GM23338 (cell line): ENCODE data around the gene LINGO1. TPM values are rescaled to one million over a fixed set of nuclear protein-coding genes. Genes with fewer than 3 reads are reported as not detected.

Source experiments
- ATAC-seq: fragments of 200-7000 bp; cut with Tn5 transposase; 3 replicates; pipeline ENCODE4 v1.9.1; 2020
- DNase-seq: peaks from one replicate; pipeline ENCODE4 v3.0.0-alpha.2; 2015; ENCODE audit warnings: low spot score
- H2AFZ ChIP-seq: fragments of 200-600 bp; sonication (generic); 2 replicates; pipeline ENCODE4 v1.8.0; 2016; ENCODE audit warnings: antibody characterized with exemption, mild to moderate bottlenecking, moderate library complexity
- H3F3A ChIP-seq: fragments of 200-600 bp; sonication (generic); replicated peaks from 2 replicates; pipeline ENCODE4 v1.8.0; 2017; ENCODE audit warnings: antibody characterized with exemption, mixed run types, low read depth
- H3K27ac ChIP-seq: fragments of 200-600 bp; sonication (generic); 2 replicates; pipeline ENCODE4 v1.6.1; 2016; ENCODE audit warnings: low read depth
- H3K27me3 ChIP-seq: fragments of 200-600 bp; sonication (generic); 2 replicates; pipeline ENCODE4 v1.8.0; 2016; ENCODE audit warnings: mild to moderate bottlenecking, mixed run types, moderate library complexity; ENCODE audit not compliant: insufficient read depth
- H3K36me3 ChIP-seq: fragments of 200-600 bp; sonication (generic); 2 replicates; pipeline ENCODE4 v1.8.0; 2016; ENCODE audit warnings: mild to moderate bottlenecking; ENCODE audit not compliant: insufficient read depth
- H3K4me1 ChIP-seq: fragments of 200-600 bp; sonication (generic); 2 replicates; pipeline ENCODE4 v1.8.0; 2016; ENCODE audit warnings: mild to moderate bottlenecking, moderate library complexity; ENCODE audit not compliant: insufficient read depth
- H3K4me2 ChIP-seq: fragments of 200-600 bp; sonication (generic); 2 replicates; pipeline ENCODE4 v1.7.1; 2017; ENCODE audit warnings: mixed run types
- H3K4me3 ChIP-seq: fragments of 200-600 bp; sonication (generic); 2 replicates; pipeline ENCODE4 v1.6.1; 2016; ENCODE audit warnings: mixed run types
- H3K79me2 ChIP-seq: fragments of 200-600 bp; sonication (generic); replicated peaks from 2 replicates; pipeline ENCODE4 v1.8.0; 2017; ENCODE audit warnings: mild to moderate bottlenecking; ENCODE audit not compliant: insufficient read depth
- H3K9me2 ChIP-seq: fragments of 200-600 bp; sonication (generic); 2 replicates; pipeline ENCODE4 v1.8.0; 2017; ENCODE audit not compliant: insufficient read depth
- H4K20me1 ChIP-seq: fragments of 200-600 bp; sonication (generic); replicated peaks from 2 replicates; pipeline ENCODE4 v1.8.0; 2017; ENCODE audit warnings: mild to moderate bottlenecking; ENCODE audit not compliant: insufficient read depth
- H3K27ac Mint-ChIP-seq: 2 replicates; pipeline ENCODE4 v1.8.0; 2020; ENCODE audit warnings: inconsistent platforms, mild to moderate bottlenecking, moderate library complexity, mixed read lengths
- H3K27me3 Mint-ChIP-seq: 3 replicates; pipeline ENCODE4 v1.8.0; 2022; ENCODE audit warnings: low read depth, mild to moderate bottlenecking, moderate library complexity, mixed read lengths, inconsistent platforms; ENCODE audit not compliant: insufficient read depth, poor library complexity
- H3K36me3 Mint-ChIP-seq: 3 replicates; pipeline ENCODE4 v1.8.0; 2021; ENCODE audit warnings: low read depth, mild to moderate bottlenecking, inconsistent platforms, moderate library complexity, mixed read lengths
- H3K4me1 Mint-ChIP-seq: 3 replicates; pipeline ENCODE4 v1.8.0; 2020; ENCODE audit warnings: mild to moderate bottlenecking, inconsistent platforms, mixed read lengths
- H3K4me3 Mint-ChIP-seq: 3 replicates; pipeline ENCODE4 v1.8.0; 2021; ENCODE audit warnings: moderate library complexity, mild to moderate bottlenecking, inconsistent platforms, mixed read lengths
- H3K9me3 Mint-ChIP-seq: 3 replicates; pipeline ENCODE4 v1.8.0; 2020; ENCODE audit warnings: moderate library complexity, mild to moderate bottlenecking, inconsistent platforms, mixed read lengths
- CREB1 ChIP-seq: fragments of 250-450 bp; sonication (Bioruptor Pico); IDR thresholded peaks from 2 replicates; pipeline ENCODE4 v1.5.0; 2020; ENCODE audit warnings: low read depth, mild to moderate bottlenecking, moderate library complexity
- CTCF ChIP-seq, 2 experiments: fragments of 200-600 bp in 1 of 2; sonication (generic) in 1 of 2; conservative IDR thresholded peaks; 2 replicates each; pipeline versions ENCODE4 v1.5.1 to v1.6.1; 2016 to 2017; ENCODE audit warnings: antibody characterized with exemption in 2 of 2, low read depth in 2 of 2, mild to moderate bottlenecking in 2 of 2, moderate library complexity in 1 of 2
- EZH2phosphoT487 ChIP-seq: fragments of 200-600 bp; sonication (generic); IDR thresholded peaks from one replicate; pipeline ENCODE4 v1.8.1; 2018; ENCODE audit warnings: antibody characterized with exemption; ENCODE audit not compliant: unreplicated experiment
- JUNB ChIP-seq: IDR thresholded peaks from one replicate; pipeline ENCODE4 v1.6.1; 2016; ENCODE audit warnings: antibody characterized with exemption; ENCODE audit not compliant: unreplicated experiment
- polyA plus RNA-seq: library from polyadenylated mRNA; unstranded; fragments of >200 nt; fragmentation: Nextera tagmentation; extraction: Ambion mirVana; gene quantifications from 2 replicates; pipeline ENCODE4 v1.2.1, GENCODE V29; 2016
- total RNA-seq: library from RNA; depleted of rRNA; stranded (reverse); fragments of >200 nt; shearing (Covaris generic); gene quantifications from 2 replicates; pipeline ENCODE4 v1.2.3, GENCODE V29; 2014
- TF ChIP-seq, protein P1 (sequence below): fragments of 250-450 bp; sonication (Bioruptor Pico); IDR thresholded peaks from 2 replicates; pipeline ENCODE4 v1.5.0; 2020; ENCODE audit warnings: mild to moderate bottlenecking, moderate library complexity
- TF ChIP-seq, protein P2 (sequence below): IDR thresholded peaks from one replicate; pipeline ENCODE4 v1.6.1; 2018; ENCODE audit warnings: antibody characterized with exemption; ENCODE audit not compliant: unreplicated experiment

LINGO1 gene
- total and polyA plus RNA-seq, 2 experiments from 2014 or later, result 16.9 to 63.1 TPM

GRCh38 chr15:77634266-77634962 is 1.7 kb upstream of the LINGO1 start:
- TF ChIP-seq EZH2phosphoT487, result no peak
- TF ChIP-seq, protein P1, sequence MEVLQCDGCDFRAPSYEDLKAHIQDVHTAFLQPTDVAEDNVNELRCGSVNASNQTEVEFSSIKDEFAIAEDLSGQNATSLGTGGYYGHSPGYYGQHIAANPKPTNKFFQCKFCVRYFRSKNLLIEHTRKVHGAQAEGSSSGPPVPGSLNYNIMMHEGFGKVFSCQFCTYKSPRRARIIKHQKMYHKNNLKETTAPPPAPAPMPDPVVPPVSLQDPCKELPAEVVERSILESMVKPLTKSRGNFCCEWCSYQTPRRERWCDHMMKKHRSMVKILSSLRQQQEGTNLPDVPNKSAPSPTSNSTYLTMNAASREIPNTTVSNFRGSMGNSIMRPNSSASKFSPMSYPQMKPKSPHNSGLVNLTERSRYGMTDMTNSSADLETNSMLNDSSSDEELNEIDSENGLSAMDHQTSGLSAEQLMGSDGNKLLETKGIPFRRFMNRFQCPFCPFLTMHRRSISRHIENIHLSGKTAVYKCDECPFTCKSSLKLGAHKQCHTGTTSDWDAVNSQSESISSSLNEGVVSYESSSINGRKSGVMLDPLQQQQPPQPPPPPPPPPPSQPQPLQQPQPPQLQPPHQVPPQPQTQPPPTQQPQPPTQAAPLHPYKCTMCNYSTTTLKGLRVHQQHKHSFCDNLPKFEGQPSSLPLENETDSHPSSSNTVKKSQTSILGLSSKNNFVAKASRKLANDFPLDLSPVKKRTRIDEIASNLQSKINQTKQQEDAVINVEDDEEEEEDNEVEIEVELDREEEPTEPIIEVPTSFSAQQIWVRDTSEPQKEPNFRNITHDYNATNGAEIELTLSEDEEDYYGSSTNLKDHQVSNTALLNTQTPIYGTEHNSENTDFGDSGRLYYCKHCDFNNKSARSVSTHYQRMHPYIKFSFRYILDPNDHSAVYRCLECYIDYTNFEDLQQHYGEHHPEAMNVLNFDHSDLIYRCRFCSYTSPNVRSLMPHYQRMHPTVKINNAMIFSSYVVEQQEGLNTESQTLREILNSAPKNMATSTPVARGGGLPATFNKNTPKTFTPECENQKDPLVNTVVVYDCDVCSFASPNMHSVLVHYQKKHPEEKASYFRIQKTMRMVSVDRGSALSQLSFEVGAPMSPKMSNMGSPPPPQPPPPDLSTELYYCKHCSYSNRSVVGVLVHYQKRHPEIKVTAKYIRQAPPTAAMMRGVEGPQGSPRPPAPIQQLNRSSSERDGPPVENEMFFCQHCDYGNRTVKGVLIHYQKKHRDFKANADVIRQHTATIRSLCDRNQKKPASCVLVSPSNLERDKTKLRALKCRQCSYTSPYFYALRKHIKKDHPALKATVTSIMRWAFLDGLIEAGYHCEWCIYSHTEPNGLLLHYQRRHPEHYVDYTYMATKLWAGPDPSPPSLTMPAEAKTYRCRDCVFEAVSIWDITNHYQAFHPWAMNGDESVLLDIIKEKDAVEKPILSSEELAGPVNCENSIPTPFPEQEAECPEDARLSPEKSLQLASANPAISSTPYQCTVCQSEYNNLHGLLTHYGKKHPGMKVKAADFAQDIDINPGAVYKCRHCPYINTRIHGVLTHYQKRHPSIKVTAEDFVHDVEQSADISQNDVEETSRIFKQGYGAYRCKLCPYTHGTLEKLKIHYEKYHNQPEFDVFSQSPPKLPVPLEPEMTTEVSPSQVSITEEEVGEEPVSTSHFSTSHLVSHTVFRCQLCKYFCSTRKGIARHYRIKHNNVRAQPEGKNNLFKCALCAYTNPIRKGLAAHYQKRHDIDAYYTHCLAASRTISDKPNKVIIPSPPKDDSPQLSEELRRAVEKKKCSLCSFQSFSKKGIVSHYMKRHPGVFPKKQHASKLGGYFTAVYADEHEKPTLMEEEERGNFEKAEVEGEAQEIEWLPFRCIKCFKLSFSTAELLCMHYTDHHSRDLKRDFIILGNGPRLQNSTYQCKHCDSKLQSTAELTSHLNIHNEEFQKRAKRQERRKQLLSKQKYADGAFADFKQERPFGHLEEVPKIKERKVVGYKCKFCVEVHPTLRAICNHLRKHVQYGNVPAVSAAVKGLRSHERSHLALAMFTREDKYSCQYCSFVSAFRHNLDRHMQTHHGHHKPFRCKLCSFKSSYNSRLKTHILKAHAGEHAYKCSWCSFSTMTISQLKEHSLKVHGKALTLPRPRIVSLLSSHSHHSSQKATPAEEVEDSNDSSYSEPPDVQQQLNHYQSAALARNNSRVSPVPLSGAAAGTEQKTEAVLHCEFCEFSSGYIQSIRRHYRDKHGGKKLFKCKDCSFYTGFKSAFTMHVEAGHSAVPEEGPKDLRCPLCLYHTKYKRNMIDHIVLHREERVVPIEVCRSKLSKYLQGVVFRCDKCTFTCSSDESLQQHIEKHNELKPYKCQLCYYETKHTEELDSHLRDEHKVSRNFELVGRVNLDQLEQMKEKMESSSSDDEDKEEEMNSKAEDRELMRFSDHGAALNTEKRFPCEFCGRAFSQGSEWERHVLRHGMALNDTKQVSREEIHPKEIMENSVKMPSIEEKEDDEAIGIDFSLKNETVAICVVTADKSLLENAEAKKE, result peak; percentile 56
- peak; percentile 58 to 84 for TF ChIP-seq CTCF (conservative IDR thresholded peaks at IDR 0.05; ENCODE audit: low read depth in 2 of 2)
- no peak for TF ChIP-seq CREB1
- TF ChIP-seq, protein P2, sequence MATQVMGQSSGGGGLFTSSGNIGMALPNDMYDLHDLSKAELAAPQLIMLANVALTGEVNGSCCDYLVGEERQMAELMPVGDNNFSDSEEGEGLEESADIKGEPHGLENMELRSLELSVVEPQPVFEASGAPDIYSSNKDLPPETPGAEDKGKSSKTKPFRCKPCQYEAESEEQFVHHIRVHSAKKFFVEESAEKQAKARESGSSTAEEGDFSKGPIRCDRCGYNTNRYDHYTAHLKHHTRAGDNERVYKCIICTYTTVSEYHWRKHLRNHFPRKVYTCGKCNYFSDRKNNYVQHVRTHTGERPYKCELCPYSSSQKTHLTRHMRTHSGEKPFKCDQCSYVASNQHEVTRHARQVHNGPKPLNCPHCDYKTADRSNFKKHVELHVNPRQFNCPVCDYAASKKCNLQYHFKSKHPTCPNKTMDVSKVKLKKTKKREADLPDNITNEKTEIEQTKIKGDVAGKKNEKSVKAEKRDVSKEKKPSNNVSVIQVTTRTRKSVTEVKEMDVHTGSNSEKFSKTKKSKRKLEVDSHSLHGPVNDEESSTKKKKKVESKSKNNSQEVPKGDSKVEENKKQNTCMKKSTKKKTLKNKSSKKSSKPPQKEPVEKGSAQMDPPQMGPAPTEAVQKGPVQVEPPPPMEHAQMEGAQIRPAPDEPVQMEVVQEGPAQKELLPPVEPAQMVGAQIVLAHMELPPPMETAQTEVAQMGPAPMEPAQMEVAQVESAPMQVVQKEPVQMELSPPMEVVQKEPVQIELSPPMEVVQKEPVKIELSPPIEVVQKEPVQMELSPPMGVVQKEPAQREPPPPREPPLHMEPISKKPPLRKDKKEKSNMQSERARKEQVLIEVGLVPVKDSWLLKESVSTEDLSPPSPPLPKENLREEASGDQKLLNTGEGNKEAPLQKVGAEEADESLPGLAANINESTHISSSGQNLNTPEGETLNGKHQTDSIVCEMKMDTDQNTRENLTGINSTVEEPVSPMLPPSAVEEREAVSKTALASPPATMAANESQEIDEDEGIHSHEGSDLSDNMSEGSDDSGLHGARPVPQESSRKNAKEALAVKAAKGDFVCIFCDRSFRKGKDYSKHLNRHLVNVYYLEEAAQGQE, result peak; percentile 34
- TF ChIP-seq JUNB, result no peak
- no peaks in the 10 kb centered on the region for H3K36me3 ChIP-seq
- DNase-seq (peak; percentile 94), ATAC-seq (peak; percentile 21)
- no peaks in the 10 kb centered on the region for H3K27me3 ChIP-seq
- H3K9me3 Mint-ChIP-seq, result no peaks in the 10 kb centered on the region
- H3K27me3 Mint-ChIP-seq, result peaks cover 17% of the 10 kb centered on the region
- no peak overlapping the region; the same call in 1 of the 2 replicates for H2AFZ ChIP-seq
- H3K4me3 Mint-ChIP-seq, result peak overlapping the region; percentile 69
- peak overlapping the region; percentile 96 for H3K27ac ChIP-seq
- H4K20me1 ChIP-seq, result no peaks in the 10 kb centered on the region
- H3F3A ChIP-seq, result peaks cover 9% of the 10 kb centered on the region; the same call in 1 of the 2 replicates
- peaks cover 47% of the 10 kb centered on the region for H3K4me1 Mint-ChIP-seq
- H3K27ac Mint-ChIP-seq, result peak overlapping the region; percentile 98
- peak overlapping the region; percentile 73 for H3K4me3 ChIP-seq
- no peaks in the 10 kb centered on the region for H3K36me3 Mint-ChIP-seq
- peak overlapping the region; percentile 87 for H3K4me2 ChIP-seq
- peaks cover 26% of the 10 kb centered on the region for H3K79me2 ChIP-seq
- H3K4me1 ChIP-seq, result peaks cover 32% of the 10 kb centered on the region
- H3K9me2 ChIP-seq, result no peaks in the 10 kb centered on the region
